Epithelial cell of esophagus (primary cell): ENCODE results near the gene HDAC4.

Source experiments
- DNase-seq: peaks from one replicate; pipeline ENCODE4 v3.0.0; 2010; ENCODE audit warnings: low read depth
- H3K4me3 ChIP-seq: 2 replicates; pipeline ENCODE4 v1.5.1; 2011; ENCODE audit warnings: mild to moderate bottlenecking, low read length, control low read depth
- CTCF ChIP-seq: IDR thresholded peaks from 2 replicates; pipeline ENCODE4 v1.5.1; 2011; ENCODE audit warnings: low read depth, mild to moderate bottlenecking, low read length, control low read depth, inconsistent platforms; ENCODE audit not compliant: insufficient read depth; ENCODE audit errors: missing control alignments

The HDAC4 gene

GRCh38 chr2:239436669-239437335 is 36.0 kb upstream of the HDAC4 start:
- H3K4me3 ChIP-seq = no peak overlapping the region
- no peak for DNase-seq
- no peak for TF ChIP-seq CTCF

- H3K4me3 ChIP-seq = no peak overlapping the region
- TF ChIP-seq CTCF = no peak
- no peak for DNase-seq
Measured at GRCh38 chr2:239436076-239436475, 35.3 kb upstream of the HDAC4 start.

GRCh38 chr2:239433777-239434403 is 33.1 kb upstream of the HDAC4 start:
- peak; percentile 23 for DNase-seq
- TF ChIP-seq CTCF = no peak
- H3K4me3 ChIP-seq = no peak overlapping the region

- no peak for TF ChIP-seq CTCF
- DNase-seq = no peak
- H3K4me3 ChIP-seq = no peak overlapping the region
Measured at GRCh38 chr2:239432174-239432573, 31.4 kb upstream of the HDAC4 start.

- TF ChIP-seq CTCF = no peak
- no peak for DNase-seq
- no peak overlapping the region for H3K4me3 ChIP-seq
Measured at GRCh38 chr2:239431536-239431935, 30.7 kb upstream of the HDAC4 start.

- no peak for TF ChIP-seq CTCF
- no peak overlapping the region for H3K4me3 ChIP-seq
- DNase-seq = no peak
Measured at GRCh38 chr2:239429473-239430350, 28.9 kb upstream of the HDAC4 start.
